Ishikawa (cell line): ENCODE measurements around the gene CMYA5.

Experiments used
- CEBPB ChIP-seq: IDR thresholded peaks from 2 replicates; pipeline ENCODE4 v1.6.1; 2012
- NFIC ChIP-seq: IDR thresholded peaks from 2 replicates; pipeline ENCODE4 v1.6.1; 2012
- TEAD4 ChIP-seq: IDR thresholded peaks from 2 replicates; pipeline ENCODE4 v1.6.1; 2012
- TF ChIP-seq, protein P1 (sequence below): IDR thresholded peaks from 2 replicates; pipeline ENCODE4 v1.6.1; 2012; ENCODE audit warnings: low read depth, mild to moderate bottlenecking
- TF ChIP-seq, protein P2 (sequence below): IDR thresholded peaks from 2 replicates; pipeline ENCODE4 v1.6.1; 2012

DNA sequence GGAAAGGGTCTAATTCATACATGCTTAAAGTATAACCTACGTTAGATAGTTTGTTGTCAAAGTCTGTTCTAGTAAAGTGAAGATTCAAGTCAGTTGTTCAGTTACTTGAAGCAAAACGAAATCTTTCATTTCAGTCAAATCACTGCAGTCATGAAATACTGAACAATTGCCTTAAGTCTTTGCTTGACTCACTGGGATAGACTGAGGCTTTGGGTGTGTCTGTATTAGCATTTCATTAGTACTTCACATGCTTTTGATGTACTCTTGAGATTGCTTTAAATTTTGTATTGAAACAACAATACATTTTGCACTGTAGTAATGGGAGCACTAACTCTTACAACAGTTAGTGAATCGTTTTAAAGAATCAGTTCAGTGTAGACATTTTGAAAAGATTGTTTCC is 4.0 kb upstream of the CMYA5 start:
- TF ChIP-seq NFIC (no peak), CEBPB (no peak), TEAD4 (no peak)
- TF ChIP-seq, protein P1, sequence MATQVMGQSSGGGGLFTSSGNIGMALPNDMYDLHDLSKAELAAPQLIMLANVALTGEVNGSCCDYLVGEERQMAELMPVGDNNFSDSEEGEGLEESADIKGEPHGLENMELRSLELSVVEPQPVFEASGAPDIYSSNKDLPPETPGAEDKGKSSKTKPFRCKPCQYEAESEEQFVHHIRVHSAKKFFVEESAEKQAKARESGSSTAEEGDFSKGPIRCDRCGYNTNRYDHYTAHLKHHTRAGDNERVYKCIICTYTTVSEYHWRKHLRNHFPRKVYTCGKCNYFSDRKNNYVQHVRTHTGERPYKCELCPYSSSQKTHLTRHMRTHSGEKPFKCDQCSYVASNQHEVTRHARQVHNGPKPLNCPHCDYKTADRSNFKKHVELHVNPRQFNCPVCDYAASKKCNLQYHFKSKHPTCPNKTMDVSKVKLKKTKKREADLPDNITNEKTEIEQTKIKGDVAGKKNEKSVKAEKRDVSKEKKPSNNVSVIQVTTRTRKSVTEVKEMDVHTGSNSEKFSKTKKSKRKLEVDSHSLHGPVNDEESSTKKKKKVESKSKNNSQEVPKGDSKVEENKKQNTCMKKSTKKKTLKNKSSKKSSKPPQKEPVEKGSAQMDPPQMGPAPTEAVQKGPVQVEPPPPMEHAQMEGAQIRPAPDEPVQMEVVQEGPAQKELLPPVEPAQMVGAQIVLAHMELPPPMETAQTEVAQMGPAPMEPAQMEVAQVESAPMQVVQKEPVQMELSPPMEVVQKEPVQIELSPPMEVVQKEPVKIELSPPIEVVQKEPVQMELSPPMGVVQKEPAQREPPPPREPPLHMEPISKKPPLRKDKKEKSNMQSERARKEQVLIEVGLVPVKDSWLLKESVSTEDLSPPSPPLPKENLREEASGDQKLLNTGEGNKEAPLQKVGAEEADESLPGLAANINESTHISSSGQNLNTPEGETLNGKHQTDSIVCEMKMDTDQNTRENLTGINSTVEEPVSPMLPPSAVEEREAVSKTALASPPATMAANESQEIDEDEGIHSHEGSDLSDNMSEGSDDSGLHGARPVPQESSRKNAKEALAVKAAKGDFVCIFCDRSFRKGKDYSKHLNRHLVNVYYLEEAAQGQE, result no peak
- TF ChIP-seq, protein P2, sequence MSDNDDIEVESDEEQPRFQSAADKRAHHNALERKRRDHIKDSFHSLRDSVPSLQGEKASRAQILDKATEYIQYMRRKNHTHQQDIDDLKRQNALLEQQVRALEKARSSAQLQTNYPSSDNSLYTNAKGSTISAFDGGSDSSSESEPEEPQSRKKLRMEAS, result no peak
